Skeletal muscle cell (primary cell): ENCODE data around the gene SLAIN1.

Experiments used
- DNase-seq: peaks from one replicate; pipeline ENCODE4 v3.0.0-alpha.2; 2010; ENCODE audit warnings: low read depth
- H3K4me3 ChIP-seq: 2 replicates; pipeline ENCODE4 v1.5.1; 2011; ENCODE audit warnings: low read depth, mild to moderate bottlenecking, control low read depth, low read length, moderate library complexity

Gene SLAIN1

GRCh38 chr13:77810878-77811277, 113.4 kb downstream of the SLAIN1 start:
- DNase-seq = no peak
- no peak overlapping the region for H3K4me3 ChIP-seq

GRCh38 chr13:77811381-77811780, 113.9 kb downstream of the SLAIN1 start:
- H3K4me3 ChIP-seq = no peak overlapping the region
- DNase-seq = no peak

GRCh38 chr13:77811981-77812380, 114.5 kb downstream of the SLAIN1 start:
- no peak overlapping the region for H3K4me3 ChIP-seq
- DNase-seq = no peak
